Adrenal gland (tissue), 5 donors: Measurements from ENCODE around the gene RIMBP3C.
"Not testable (repeated sequence)": the region's sequence is repeated elsewhere in the genome, so short reads cannot be mapped to it uniquely, and the experiment has no call there.

Experiments used
- POLR2A ChIP-seq, 2 donors: fragments of 450-650 bp; IDR thresholded peaks; one replicate each; pipeline ENCODE4 v1.6.1; 2017; ENCODE audit warnings: antibody characterized with exemption in 2 of 2, mild to moderate bottlenecking in 2 of 2, moderate library complexity in 1 of 2
- TF ChIP-seq, protein P1 (sequence below), 6 experiments: fragments of 450-650 bp in 4 of 6; fragments of 200-600 bp in 2 of 6; sonication (generic) in 1 of 6; IDR thresholded peaks; 1 replicate in 5 of 6; 2 replicates in 1 of 6; pipeline versions ENCODE4 v1.5.1 to v1.8.0; 2016 to 2021; ENCODE audit warnings: antibody characterized with exemption in 6 of 6, mild to moderate bottlenecking in 2 of 6, moderate library complexity in 1 of 6
- donor health status: DM: no; HTN: no; CAD: no.

DNA sequence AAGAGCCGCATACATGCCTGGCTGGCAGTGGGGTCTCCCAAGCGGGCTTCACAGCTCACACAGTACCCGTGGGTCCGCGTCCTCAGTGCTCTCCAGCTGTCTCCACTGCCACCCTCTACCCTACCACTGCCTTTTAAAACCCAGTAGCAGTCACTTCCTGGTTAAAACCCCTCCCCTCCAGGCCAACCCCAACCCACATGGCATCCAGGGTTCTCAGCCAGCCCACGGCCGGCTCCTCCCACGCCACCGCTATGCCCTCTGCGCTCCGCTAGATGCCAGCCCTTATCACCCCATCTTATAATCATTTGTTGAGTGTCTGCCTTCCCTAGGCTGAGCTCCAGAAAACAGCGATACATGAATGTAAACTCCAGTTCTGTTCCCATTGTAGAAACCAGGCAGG lies 37.1 kb downstream of the RIMBP3C start:
- TF ChIP-seq, protein P1, sequence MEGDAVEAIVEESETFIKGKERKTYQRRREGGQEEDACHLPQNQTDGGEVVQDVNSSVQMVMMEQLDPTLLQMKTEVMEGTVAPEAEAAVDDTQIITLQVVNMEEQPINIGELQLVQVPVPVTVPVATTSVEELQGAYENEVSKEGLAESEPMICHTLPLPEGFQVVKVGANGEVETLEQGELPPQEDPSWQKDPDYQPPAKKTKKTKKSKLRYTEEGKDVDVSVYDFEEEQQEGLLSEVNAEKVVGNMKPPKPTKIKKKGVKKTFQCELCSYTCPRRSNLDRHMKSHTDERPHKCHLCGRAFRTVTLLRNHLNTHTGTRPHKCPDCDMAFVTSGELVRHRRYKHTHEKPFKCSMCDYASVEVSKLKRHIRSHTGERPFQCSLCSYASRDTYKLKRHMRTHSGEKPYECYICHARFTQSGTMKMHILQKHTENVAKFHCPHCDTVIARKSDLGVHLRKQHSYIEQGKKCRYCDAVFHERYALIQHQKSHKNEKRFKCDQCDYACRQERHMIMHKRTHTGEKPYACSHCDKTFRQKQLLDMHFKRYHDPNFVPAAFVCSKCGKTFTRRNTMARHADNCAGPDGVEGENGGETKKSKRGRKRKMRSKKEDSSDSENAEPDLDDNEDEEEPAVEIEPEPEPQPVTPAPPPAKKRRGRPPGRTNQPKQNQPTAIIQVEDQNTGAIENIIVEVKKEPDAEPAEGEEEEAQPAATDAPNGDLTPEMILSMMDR (IDR thresholded peaks at IDR 0.05), result not testable (repeated sequence)
- not testable (repeated sequence) for TF ChIP-seq POLR2A (IDR thresholded peaks at IDR 0.05)
